ENCODE results near the gene ORM2.

GRCh38 chr9:114367772-114368569 lies 38.3 kb downstream of the ORM2 start:
- TF ChIP-seq CTCF (conservative IDR thresholded peaks at IDR 0.05 in 1 of 2, IDR thresholded peaks at IDR 0.05 in 1 of 2; ENCODE audit: extremely low read depth in 1 of 2, insufficient read depth in 1 of 2, low read depth in 1 of 2, low read length in 2 of 2) (no peak), EZH2 (IDR thresholded peaks at IDR 0.05; ENCODE audit: borderline replicate concordance, low read length) (no peak)

Measured in mammary epithelial cell (primary cell).